ENCODE data around the gene MACROH2A2.

GRCh38 chr10:70067586-70067985 is 14.9 kb downstream of the MACROH2A2 start:
- TF ChIP-seq, protein P1, sequence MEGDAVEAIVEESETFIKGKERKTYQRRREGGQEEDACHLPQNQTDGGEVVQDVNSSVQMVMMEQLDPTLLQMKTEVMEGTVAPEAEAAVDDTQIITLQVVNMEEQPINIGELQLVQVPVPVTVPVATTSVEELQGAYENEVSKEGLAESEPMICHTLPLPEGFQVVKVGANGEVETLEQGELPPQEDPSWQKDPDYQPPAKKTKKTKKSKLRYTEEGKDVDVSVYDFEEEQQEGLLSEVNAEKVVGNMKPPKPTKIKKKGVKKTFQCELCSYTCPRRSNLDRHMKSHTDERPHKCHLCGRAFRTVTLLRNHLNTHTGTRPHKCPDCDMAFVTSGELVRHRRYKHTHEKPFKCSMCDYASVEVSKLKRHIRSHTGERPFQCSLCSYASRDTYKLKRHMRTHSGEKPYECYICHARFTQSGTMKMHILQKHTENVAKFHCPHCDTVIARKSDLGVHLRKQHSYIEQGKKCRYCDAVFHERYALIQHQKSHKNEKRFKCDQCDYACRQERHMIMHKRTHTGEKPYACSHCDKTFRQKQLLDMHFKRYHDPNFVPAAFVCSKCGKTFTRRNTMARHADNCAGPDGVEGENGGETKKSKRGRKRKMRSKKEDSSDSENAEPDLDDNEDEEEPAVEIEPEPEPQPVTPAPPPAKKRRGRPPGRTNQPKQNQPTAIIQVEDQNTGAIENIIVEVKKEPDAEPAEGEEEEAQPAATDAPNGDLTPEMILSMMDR (IDR thresholded peaks at IDR 0.05; ENCODE audit: insufficient read depth, low read depth, low read length): no peak
- no peak for TF ChIP-seq EZH2 (IDR thresholded peaks at IDR 0.05; ENCODE audit: insufficient read depth, low read length)

Data from astrocyte (in vitro differentiated cells and primary cell).